ENCODE measurements around the gene SPINT2. TPM values are rescaled to one million over a fixed set of nuclear protein-coding genes. Genes with fewer than 3 reads are reported as not detected.

SPINT2 gene
- total and polyA plus RNA-seq, 4 donors = 7.0 to 43.0 (median 10.7) TPM

DNA sequence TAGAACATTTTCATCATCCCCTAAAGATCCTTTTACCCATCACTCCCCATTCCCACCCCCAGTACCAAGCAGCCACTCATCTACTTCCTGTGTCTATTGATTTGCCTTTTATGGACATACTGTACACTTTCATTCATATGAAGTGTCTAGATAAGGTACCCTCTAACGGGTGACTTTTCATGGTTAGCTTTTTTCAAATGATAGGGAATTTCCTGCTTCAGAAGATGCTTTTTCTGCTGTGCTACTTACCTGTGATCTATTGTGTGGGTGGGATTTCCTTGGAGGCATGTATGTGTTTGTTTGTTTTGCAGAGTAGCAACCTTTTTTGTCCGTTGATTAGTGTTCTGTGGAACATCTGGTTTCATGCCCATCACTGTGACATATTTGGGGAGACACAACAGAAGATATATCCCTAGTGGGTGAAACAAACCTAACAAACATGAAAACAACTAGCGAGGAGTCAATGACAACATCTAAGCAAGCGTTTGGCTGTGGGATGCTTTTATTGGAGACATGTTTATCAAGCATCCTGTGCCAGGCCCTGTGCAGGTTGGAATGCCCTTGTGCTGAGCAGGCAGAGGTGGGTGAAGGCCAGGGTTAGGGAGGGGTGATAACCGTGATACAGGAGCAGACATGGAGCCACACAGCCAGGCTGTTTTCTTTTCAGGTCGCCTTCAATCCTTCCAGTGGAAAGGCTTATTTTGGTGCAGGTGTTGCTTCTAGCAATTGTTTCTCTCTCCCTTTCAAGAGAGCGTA lies 17.6 kb downstream of the SPINT2 start (continued):
- TF ChIP-seq, protein P1, sequence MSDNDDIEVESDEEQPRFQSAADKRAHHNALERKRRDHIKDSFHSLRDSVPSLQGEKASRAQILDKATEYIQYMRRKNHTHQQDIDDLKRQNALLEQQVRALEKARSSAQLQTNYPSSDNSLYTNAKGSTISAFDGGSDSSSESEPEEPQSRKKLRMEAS (IDR thresholded peaks at IDR 0.05) = no peak
- TF ChIP-seq EGR1 (IDR thresholded peaks at IDR 0.05; ENCODE audit: low read depth in 2 of 2) (no peak), SP1 (IDR thresholded peaks at IDR 0.05) (no peak)
- TF ChIP-seq, protein P2, sequence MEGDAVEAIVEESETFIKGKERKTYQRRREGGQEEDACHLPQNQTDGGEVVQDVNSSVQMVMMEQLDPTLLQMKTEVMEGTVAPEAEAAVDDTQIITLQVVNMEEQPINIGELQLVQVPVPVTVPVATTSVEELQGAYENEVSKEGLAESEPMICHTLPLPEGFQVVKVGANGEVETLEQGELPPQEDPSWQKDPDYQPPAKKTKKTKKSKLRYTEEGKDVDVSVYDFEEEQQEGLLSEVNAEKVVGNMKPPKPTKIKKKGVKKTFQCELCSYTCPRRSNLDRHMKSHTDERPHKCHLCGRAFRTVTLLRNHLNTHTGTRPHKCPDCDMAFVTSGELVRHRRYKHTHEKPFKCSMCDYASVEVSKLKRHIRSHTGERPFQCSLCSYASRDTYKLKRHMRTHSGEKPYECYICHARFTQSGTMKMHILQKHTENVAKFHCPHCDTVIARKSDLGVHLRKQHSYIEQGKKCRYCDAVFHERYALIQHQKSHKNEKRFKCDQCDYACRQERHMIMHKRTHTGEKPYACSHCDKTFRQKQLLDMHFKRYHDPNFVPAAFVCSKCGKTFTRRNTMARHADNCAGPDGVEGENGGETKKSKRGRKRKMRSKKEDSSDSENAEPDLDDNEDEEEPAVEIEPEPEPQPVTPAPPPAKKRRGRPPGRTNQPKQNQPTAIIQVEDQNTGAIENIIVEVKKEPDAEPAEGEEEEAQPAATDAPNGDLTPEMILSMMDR (IDR thresholded peaks at IDR 0.05; ENCODE audit: low read depth, low read length, missing input control) = no peak

DNA sequence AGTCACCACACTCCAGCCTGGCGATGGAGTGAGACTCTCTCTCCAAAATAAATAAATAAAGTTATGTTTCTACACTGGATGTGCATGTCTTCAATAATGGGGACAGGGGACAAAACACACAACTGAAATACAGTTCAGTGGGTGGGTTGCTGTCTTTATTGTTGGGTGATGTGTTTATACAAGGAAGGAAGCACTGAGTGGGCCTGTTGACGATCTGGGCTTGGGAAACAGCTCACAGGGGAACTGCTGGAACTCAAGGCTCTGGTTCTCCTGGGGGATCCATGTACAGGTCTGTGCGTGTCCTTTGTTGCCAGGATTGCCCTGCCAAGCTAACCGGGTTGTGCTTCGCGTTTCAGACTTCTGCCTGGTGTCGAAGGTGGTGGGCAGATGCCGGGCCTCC lies 18.9 kb downstream of the SPINT2 start:
- no peak for DNase-seq (ENCODE audit: low spot score)
- H3K9ac ChIP-seq (ENCODE audit: low read depth in 1 of 2, low read length in 2 of 2) = no peak overlapping the region
- TF ChIP-seq, protein P3, sequence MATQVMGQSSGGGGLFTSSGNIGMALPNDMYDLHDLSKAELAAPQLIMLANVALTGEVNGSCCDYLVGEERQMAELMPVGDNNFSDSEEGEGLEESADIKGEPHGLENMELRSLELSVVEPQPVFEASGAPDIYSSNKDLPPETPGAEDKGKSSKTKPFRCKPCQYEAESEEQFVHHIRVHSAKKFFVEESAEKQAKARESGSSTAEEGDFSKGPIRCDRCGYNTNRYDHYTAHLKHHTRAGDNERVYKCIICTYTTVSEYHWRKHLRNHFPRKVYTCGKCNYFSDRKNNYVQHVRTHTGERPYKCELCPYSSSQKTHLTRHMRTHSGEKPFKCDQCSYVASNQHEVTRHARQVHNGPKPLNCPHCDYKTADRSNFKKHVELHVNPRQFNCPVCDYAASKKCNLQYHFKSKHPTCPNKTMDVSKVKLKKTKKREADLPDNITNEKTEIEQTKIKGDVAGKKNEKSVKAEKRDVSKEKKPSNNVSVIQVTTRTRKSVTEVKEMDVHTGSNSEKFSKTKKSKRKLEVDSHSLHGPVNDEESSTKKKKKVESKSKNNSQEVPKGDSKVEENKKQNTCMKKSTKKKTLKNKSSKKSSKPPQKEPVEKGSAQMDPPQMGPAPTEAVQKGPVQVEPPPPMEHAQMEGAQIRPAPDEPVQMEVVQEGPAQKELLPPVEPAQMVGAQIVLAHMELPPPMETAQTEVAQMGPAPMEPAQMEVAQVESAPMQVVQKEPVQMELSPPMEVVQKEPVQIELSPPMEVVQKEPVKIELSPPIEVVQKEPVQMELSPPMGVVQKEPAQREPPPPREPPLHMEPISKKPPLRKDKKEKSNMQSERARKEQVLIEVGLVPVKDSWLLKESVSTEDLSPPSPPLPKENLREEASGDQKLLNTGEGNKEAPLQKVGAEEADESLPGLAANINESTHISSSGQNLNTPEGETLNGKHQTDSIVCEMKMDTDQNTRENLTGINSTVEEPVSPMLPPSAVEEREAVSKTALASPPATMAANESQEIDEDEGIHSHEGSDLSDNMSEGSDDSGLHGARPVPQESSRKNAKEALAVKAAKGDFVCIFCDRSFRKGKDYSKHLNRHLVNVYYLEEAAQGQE (IDR thresholded peaks at IDR 0.05) = no peak
- TF ChIP-seq, protein P4, sequence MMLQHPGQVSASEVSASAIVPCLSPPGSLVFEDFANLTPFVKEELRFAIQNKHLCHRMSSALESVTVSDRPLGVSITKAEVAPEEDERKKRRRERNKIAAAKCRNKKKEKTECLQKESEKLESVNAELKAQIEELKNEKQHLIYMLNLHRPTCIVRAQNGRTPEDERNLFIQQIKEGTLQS (IDR thresholded peaks at IDR 0.05) = no peak
- no peak for TF ChIP-seq GABPA (IDR thresholded peaks at IDR 0.05 in 1 of 2, conservative IDR thresholded peaks at IDR 0.05 in 1 of 2)
- TF ChIP-seq, protein P1 (IDR thresholded peaks at IDR 0.05) = no peak
- TF ChIP-seq SP1 (IDR thresholded peaks at IDR 0.05) = no peak
- TF ChIP-seq TAF1 (conservative IDR thresholded peaks at IDR 0.05) = no peak
- TF ChIP-seq NR2F2 (IDR thresholded peaks at IDR 0.05) = no peak
- TF ChIP-seq RAD21 (IDR thresholded peaks at IDR 0.05) = no peak
- TF ChIP-seq HNF4G (IDR thresholded peaks at IDR 0.05) = no peak
- TF ChIP-seq FOXA1 (IDR thresholded peaks at IDR 0.05) = no peak
- TF ChIP-seq JUND (IDR thresholded peaks at IDR 0.05) = no peak
- TF ChIP-seq, protein P2 (IDR thresholded peaks at IDR 0.05; ENCODE audit: low read depth, low read length, missing input control) = no peak
- no peak for TF ChIP-seq EGR1 (IDR thresholded peaks at IDR 0.05; ENCODE audit: low read depth in 2 of 2)
- WGBS = 94% methylated on average over 8 of the region's 8 CpGs
- no peaks in the 10 kb centered on the region for H3K27me3 ChIP-seq (ENCODE audit: control insufficient read depth in 4 of 4, insufficient read depth in 4 of 4, low read length in 3 of 4)
- peaks cover 0 to 6% (median 2%) of the 10 kb centered on the region in 4 donors for H3K4me1 ChIP-seq (ENCODE audit: control insufficient read depth in 4 of 4, insufficient read depth in 4 of 4, low read length in 3 of 4)
- H3K36me3 ChIP-seq (ENCODE audit: control insufficient read depth in 4 of 4, insufficient read depth in 3 of 4, low read depth in 1 of 4, low read length in 3 of 4) = no peaks in the 10 kb centered on the region
- H3K9me3 ChIP-seq (ENCODE audit: control insufficient read depth in 4 of 4, low read length in 3 of 4) = no peaks in the 10 kb centered on the region
- H3K27ac ChIP-seq (ENCODE audit: low read depth in 1 of 2, low read length in 2 of 2) = no peak overlapping the region
- no peak overlapping the region for H3K4me3 ChIP-seq (ENCODE audit: low read depth in 1 of 3, low read length in 3 of 3)
